Measurements from ENCODE around the gene MYH14. TPM values are rescaled to one million over a fixed set of nuclear protein-coding genes. Genes with fewer than 3 reads are reported as not detected.
"Not testable (repeated sequence)": the region's sequence is repeated elsewhere in the genome, so short reads cannot be mapped to it uniquely, and the experiment has no call there.

Gene MYH14
- total RNA-seq, 2 experiments from 2014 or later, result not detected

GRCh38 chr19:50340331-50340730, 136.9 kb downstream of the MYH14 start:
- CTCF ChIA-PET, result interaction anchor here (0.5 kb wide), 1 partner anchor 226 kb away, joined by 4 read pairs; no protein-coding TSS in a partner anchor
- POLR2A ChIA-PET, result no interaction called here

DNA sequence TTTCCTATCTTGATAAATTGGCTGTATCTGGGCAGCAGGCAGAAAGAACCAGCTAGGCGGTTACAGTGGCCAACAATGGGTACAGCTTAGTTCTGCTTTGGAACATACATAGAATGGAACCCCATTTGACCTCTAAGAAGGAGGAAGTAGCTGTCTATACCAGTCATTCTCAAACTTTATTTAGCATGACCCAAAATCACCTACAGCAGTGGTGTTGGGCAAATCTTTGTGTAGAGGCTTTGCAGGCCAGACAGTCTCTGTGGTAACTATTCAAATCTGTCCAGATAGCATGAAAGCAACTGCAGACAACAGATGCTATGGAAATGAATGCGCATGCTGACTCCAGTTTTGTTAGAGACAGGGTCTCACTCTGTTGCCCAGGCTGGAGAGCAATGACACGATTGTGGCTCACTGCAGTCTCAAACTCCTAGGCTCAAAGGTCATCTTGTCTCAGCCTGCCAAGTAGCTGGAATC, 137.7 kb downstream of the MYH14 start:
- ChIA-PET CTCF (interaction anchor here (1.0 kb wide), 1 partner anchor 16 kb away, joined by 3 read pairs; no protein-coding TSS in a partner anchor), POLR2A (interaction anchor here (0.7 kb wide), 1 partner anchor 10 kb away, joined by 3 read pairs; no protein-coding TSS in a partner anchor)

GRCh38 chr19:50344661-50345318, 141.4 kb downstream of the MYH14 start:
- ChIA-PET POLR2A (interaction anchor here (0.6 kb wide), 1 partner anchor 52 kb away, joined by 5 read pairs; no protein-coding TSS in a partner anchor), CTCF (no interaction called here)

GRCh38 chr19:50347089-50347581, 143.7 kb downstream of the MYH14 start:
- POLR2A ChIA-PET, result interaction anchor here (0.6 to 0.8 kb wide), 4 partner anchors 14 to 488 kb away, joined by 3 to 10 read pairs (median 3); partner anchors contain the start of gene NAPSA
- CTCF ChIA-PET, result interaction anchor here (0.7 to 1.9 kb wide), 3 partner anchors 10 to 19 kb away, joined by 3 to 5 read pairs (median 5); no protein-coding TSS in a partner anchor

DNA sequence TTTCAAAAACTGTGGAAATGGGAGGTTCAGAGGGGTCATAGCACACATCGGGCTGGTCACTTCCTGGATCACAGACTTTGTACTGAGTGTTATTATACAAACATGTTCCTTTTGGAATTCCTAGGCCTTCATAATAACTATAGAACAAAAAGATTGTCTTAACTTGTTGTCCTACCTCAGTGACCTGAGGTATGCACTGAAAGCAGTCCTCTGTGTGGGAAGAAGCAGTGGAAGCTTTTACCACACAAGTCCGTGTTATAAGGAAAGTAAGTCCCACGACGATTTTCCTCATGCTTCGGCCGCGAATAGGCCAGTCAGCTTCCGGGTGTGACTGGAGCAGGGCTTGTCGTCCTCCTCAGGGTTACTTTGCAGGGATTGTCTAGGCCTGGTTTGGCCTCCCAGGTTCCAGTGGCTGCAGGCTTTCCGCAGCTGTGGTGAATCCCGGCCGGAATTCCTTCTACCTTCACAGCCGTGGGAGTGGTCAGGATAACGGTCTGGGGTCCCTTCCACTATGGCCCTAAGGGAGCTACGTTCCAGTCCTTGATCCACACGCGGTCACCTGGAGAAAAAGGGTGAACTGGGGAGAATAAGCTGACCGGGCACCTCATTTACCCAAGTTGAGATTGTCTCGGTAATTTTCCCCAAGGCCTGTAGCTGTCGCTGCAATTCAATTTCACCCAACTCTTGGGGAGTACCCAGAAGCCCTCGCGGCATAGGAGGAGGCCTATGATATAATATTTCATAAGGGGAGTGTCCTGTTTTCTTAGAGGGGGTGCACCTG, 146.0 kb downstream of the MYH14 start:
- ChIA-PET POLR2A (no interaction called here), CTCF (interaction anchor here (1.8 kb wide), 1 partner anchor 12 kb away, joined by 4 read pairs; no protein-coding TSS in a partner anchor)

DNA sequence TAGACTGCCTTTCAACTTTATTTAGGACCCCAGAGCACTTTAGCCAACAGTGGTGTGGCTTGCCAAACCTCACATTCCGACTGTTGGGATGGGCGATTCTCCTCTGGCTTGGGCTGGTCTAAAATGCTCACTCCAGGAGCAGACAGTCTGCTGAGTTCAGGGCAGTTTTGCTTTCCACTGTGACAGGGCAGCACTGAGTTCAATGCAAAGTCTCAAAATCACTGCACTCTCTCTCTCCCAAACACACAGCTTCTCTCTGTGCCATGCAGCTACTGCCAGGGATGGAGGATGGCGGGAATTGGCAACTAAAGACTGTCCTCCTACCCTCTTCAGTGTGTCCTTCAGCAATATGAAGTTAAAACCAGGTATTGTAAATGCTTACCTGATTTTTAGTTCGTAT, 148.8 kb downstream of the MYH14 start:
- ChIA-PET POLR2A (interaction anchor here (0.5 to 0.6 kb wide), 2 partner anchors 38 to 408 kb away, joined by 3 to 4 read pairs; no protein-coding TSS in a partner anchor), CTCF (no interaction called here)

GRCh38 chr19:50353487-50353880, 150.1 kb downstream of the MYH14 start:
- CTCF ChIA-PET, POLR2A ChIA-PET: not testable (repeated sequence)

DNA sequence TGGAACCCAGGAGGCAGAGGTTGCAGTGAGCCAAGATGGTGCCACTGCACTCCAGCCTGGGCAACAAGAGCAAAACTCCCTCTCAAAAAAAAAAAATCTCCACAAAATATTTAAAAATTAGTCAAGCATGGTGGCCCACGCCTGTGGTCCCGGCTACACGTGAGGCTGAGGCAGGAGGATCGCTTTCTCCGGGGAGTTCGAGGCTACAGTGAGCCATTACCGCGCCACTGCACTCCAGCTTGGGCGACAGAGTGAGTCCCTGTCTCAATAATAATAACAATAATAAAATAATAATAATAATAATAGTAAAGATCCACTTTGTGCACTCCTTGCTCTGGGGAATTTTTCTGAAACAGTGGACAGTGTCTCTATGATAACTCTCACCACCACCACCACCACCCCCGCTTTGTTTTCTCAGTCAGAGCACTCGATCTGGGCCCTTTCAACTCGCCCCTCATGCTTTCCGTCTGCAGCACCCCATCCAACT, 153.3 kb downstream of the MYH14 start:
- POLR2A ChIA-PET, result interaction anchor here (1.0 to 1.6 kb wide), 3 partner anchors 12 to 28 kb away, joined by 3 to 6 read pairs (median 6); partner anchors contain the start of gene NR1H2
- CTCF ChIA-PET, result interaction anchor here (0.6 to 2.1 kb wide), 24 partner anchors 9 to 200 kb away, joined by 3 to 14 read pairs (median 4); partner anchors contain the start of genes KCNC3, MYBPC2, NR1H2 and POLD1

- ChIA-PET POLR2A (interaction anchor here (0.9 to 1.6 kb wide), 6 partner anchors 11 to 105 kb away, joined by 3 to 6 read pairs (median 4); partner anchors contain the start of gene NR1H2), CTCF (interaction anchor here (0.6 to 2.1 kb wide), 26 partner anchors 9 to 199 kb away, joined by 3 to 14 read pairs (median 4); partner anchors contain the start of genes KCNC3, MYBPC2, NR1H2 and POLD1)
Observed at GRCh38 chr19:50357178-50358100, 154.0 kb downstream of the MYH14 start.

DNA sequence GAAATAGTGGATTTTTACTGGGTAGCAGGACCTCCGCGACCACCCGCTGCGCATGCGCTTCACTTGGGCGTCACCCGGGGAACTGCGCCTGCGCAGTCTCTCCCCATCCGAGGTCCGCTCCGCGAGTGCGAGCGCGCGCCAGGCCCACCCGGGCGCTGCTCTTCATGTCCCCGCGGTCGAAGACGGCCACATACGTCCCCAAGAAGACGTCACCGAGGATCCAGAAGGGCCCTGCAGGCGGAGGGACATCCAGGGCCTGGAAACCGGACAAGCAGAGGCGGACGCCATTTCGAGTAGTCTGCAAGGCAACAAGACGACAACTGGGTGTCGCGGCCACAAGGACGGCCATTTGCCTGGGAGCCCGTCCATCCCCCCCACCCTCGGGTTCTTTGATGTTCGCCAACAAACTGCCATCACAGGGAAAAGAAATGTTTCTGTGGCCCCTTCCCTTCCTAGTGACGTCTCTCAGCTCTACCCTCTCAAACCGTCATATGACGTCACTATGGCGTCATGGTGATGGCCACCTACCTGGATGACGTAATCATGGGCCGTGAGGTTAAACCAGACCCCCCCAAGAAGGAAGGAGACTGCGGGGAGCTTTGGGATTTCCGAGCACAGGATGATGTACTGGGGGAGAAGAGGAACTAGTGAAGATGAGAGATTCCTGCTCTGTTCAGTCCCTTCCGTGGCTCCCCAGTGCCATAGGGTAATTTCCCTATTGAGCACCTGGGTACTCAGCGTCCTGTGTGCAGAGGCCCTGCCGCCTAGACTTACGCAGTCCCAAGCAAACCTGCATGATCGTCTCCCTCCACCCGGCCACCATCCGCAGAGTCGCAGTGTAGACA, 155.3 kb downstream of the MYH14 start:
- POLR2A ChIA-PET, result interaction anchor here (0.9 to 1.6 kb wide), 3 partner anchors 10 to 26 kb away, joined by 3 to 6 read pairs (median 4); no protein-coding TSS in a partner anchor

DNA sequence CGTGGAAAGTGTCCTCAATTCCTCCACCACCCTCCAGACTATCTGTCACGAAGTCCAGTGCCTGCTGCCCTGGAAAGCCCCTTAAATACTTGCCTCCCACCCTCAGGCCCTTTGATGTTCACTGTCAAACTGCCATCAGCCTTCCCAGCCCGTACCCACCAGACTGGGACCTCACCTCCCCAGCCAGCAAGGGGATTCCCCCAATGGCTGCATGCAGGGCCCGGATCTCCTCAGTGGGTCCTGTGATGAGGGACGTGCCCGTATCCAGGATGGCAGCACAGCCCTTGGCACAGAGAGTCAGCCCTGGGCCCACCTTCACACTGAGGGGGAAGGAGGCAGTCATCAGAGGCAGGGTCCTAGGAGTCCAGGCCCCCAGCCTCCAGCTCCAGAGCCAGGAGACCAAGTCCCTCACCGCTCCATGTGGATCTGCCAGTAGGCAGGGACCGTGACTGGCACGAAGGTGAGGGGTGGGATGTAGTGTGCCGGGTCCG, 156.0 kb downstream of the MYH14 start:
- ChIA-PET POLR2A (no interaction called here), CTCF (interaction anchor here (0.6 to 1.2 kb wide), 2 partner anchors 9 to 102 kb away, joined by 3 read pairs; no protein-coding TSS in a partner anchor)

More for the DNA sequence above, 155.3 kb downstream of the MYH14 start:
- CTCF ChIA-PET, result interaction anchor here (0.6 to 2.1 kb wide), 5 partner anchors 10 to 102 kb away, joined by 3 to 14 read pairs (median 4); partner anchors contain the start of gene POLD1

Other genes with a start within 250 kb of the MYH14 start
- gene SIGLEC11, start 242.4 kb upstream of the MYH14 start, total RNA-seq, result not detected
- 10 to 100 TPM; 53.4 to 54.9 TPM for gene VRK3, start 178.2 kb upstream of the MYH14 start, total RNA-seq
- 1 to 10 TPM; 8.8 to 9.2 TPM for gene ZNF473, start 177.6 kb upstream of the MYH14 start, total RNA-seq
- gene IZUMO2, start 40.3 kb upstream of the MYH14 start, total RNA-seq, result not detected
- under 1 TPM; 0.51 to 0.57 TPM for gene KCNC3, start 125.8 kb downstream of the MYH14 start, total RNA-seq
- 10 to 100 TPM; 40.8 to 43.1 TPM for gene NAPSA, start 162.0 kb downstream of the MYH14 start, total RNA-seq
- 10 to 100 TPM; 67.4 to 70.9 TPM for gene NR1H2, start 172.8 kb downstream of the MYH14 start, total RNA-seq
- 100 to 1,000 TPM; 173 to 183 TPM for gene POLD1, start 180.7 kb downstream of the MYH14 start, total RNA-seq
- gene SPIB, start 215.3 kb downstream of the MYH14 start, total RNA-seq, result under 1 TPM; 0.57 to 0.96 TPM
- under 1 TPM in 1 of 2 experiments, not detected in 1; 0.04 TPM for gene MYBPC2, start 229.3 kb downstream of the MYH14 start, total RNA-seq